ENCODE data around the gene BHLHA15.

Gene BHLHA15

DNA sequence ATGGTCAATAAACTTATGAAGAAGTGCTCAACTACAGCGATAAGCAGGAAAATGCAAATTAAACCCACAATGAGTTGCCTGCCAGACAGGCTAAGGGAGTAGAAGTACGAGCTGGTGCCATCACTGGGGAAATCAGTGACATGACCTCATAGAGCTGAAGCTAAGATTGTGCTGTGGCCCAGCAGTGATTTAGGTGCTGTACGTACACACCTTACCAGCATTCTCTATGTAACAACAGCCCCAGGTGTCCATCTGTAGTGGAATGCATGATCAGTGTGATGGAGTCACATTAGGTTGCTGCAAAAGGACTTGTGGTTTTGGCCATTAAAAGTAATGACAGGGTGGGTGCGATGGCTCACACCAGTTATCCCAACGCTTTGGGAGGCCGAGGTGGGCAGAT is 46.5 kb downstream of the BHLHA15 start:
- Histone ChIP-seq H4K20me1 (ENCODE audit: low read depth, low read length) (no peaks in the 10 kb centered on the region), H3K27ac (ENCODE audit: low read depth, low read length) (no peak overlapping the region), H3F3A (ENCODE audit: insufficient read depth) (no peaks in the 10 kb centered on the region), H3K79me2 (ENCODE audit: insufficient read depth, low read length) (peaks cover 3% of the 10 kb centered on the region), H3K4me2 (ENCODE audit: low read depth, low read length, poor library complexity, severe bottlenecking) (no peak overlapping the region), H3K9ac (ENCODE audit: low read length) (no peak overlapping the region), H3K36me3 (ENCODE audit: low read length) (no peaks in the 10 kb centered on the region), H3K9me2 (replicated peaks; ENCODE audit: insufficient read depth, low read length) (no peaks in the 10 kb centered on the region), H3K4me3 (ENCODE audit: insufficient read depth, low read length, poor library complexity, severe bottlenecking) (no peak overlapping the region), H3K9me3 (ENCODE audit: insufficient read depth, low read length) (peaks cover 5% of the 10 kb centered on the region; the same call in 1 of the 2 replicates), H3K27me3 (ENCODE audit: low read length) (no peaks in the 10 kb centered on the region), H2AFZ (ENCODE audit: low read depth, low read length, severe bottlenecking) (no peak overlapping the region)
- TF ChIP-seq, protein P1, sequence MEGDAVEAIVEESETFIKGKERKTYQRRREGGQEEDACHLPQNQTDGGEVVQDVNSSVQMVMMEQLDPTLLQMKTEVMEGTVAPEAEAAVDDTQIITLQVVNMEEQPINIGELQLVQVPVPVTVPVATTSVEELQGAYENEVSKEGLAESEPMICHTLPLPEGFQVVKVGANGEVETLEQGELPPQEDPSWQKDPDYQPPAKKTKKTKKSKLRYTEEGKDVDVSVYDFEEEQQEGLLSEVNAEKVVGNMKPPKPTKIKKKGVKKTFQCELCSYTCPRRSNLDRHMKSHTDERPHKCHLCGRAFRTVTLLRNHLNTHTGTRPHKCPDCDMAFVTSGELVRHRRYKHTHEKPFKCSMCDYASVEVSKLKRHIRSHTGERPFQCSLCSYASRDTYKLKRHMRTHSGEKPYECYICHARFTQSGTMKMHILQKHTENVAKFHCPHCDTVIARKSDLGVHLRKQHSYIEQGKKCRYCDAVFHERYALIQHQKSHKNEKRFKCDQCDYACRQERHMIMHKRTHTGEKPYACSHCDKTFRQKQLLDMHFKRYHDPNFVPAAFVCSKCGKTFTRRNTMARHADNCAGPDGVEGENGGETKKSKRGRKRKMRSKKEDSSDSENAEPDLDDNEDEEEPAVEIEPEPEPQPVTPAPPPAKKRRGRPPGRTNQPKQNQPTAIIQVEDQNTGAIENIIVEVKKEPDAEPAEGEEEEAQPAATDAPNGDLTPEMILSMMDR (IDR thresholded peaks at IDR 0.05; ENCODE audit: insufficient read depth, low read length, poor library complexity, severe bottlenecking), result no peak
- TF ChIP-seq EZH2phosphoT487 (conservative IDR thresholded peaks at IDR 0.05; ENCODE audit: low read length), result no peak
